Measurements from ENCODE around the gene TRIM47. TPM values are rescaled to one million over a fixed set of nuclear protein-coding genes. Genes with fewer than 3 reads are reported as not detected.

TRIM47 gene
- total RNA-seq, 1 experiment from 2014 or later: 6.9 TPM

GRCh38 chr17:75844530-75845057, 33.8 kb downstream of the TRIM47 start:
- no peak for DNase-seq

More at GRCh38 chr17:75844530-75845057, 33.8 kb downstream of the TRIM47 start:
- no peaks in the 10 kb centered on the region for H3K9me3 ChIP-seq (ENCODE audit: control insufficient read depth, low read depth, low read length)
- no peaks in the 10 kb centered on the region for H3K79me1 ChIP-seq (ENCODE audit: insufficient read depth, low read depth, low read length, poor library complexity, severe bottlenecking)
- no peaks in the 10 kb centered on the region for H3K4me1 ChIP-seq (ENCODE audit: insufficient read depth, low read length)
- H4K5ac ChIP-seq (ENCODE audit: insufficient read length, low read depth, low read length): no peak overlapping the region
- H3T11ph ChIP-seq (ENCODE audit: low read length): no peak overlapping the region
- H3K36me3 Mint-ChIP-seq (ENCODE audit: insufficient read depth in 1 of 3, low read depth in 3 of 3): peaks cover 17 to 40% (median 38%) of the 10 kb centered on the region in 3 experiments
- H4K20me1 ChIP-seq (ENCODE audit: control insufficient read depth, insufficient read depth, insufficient read length): peaks cover 2% of the 10 kb centered on the region
- no peak overlapping the region for H3K4me2 ChIP-seq (ENCODE audit: insufficient read depth, insufficient read length, low read length)
- no peak overlapping the region for H4K8ac ChIP-seq (replicated peaks; ENCODE audit: insufficient read length, low read depth, low read length)
- H3K23me2 ChIP-seq (ENCODE audit: insufficient read length, low read depth, low read length, poor library complexity, severe bottlenecking): no peaks in the 10 kb centered on the region
- no peaks in the 10 kb centered on the region for H3K27me3 Mint-ChIP-seq (ENCODE audit: low read depth)
- no peak overlapping the region for H2BK20ac ChIP-seq (ENCODE audit: low read depth, low read length, poor library complexity, severe bottlenecking)
- H3K79me2 ChIP-seq (ENCODE audit: insufficient read depth, low read length): no peaks in the 10 kb centered on the region
- no peak overlapping the region for H3K18ac ChIP-seq (ENCODE audit: insufficient read length, low read depth, low read length)
- H3K14ac ChIP-seq (ENCODE audit: insufficient read depth, low read length): no peak overlapping the region
- no peak overlapping the region for H3K27ac ChIP-seq (ENCODE audit: insufficient read length, low read depth, low read length)
- no peak overlapping the region for H2BK12ac ChIP-seq (ENCODE audit: insufficient read length, low read depth, low read length)
- H2BK120ac ChIP-seq (ENCODE audit: low read depth, low read length, poor library complexity, severe bottlenecking): no peak overlapping the region
- H3K27ac Mint-ChIP-seq: no peak overlapping the region
- H3K4ac ChIP-seq (ENCODE audit: low read depth, low read length): no peak overlapping the region
- TF ChIP-seq, protein P1, sequence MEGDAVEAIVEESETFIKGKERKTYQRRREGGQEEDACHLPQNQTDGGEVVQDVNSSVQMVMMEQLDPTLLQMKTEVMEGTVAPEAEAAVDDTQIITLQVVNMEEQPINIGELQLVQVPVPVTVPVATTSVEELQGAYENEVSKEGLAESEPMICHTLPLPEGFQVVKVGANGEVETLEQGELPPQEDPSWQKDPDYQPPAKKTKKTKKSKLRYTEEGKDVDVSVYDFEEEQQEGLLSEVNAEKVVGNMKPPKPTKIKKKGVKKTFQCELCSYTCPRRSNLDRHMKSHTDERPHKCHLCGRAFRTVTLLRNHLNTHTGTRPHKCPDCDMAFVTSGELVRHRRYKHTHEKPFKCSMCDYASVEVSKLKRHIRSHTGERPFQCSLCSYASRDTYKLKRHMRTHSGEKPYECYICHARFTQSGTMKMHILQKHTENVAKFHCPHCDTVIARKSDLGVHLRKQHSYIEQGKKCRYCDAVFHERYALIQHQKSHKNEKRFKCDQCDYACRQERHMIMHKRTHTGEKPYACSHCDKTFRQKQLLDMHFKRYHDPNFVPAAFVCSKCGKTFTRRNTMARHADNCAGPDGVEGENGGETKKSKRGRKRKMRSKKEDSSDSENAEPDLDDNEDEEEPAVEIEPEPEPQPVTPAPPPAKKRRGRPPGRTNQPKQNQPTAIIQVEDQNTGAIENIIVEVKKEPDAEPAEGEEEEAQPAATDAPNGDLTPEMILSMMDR (conservative IDR thresholded peaks at IDR 0.05): no peak
- no peaks in the 10 kb centered on the region for H3K9me3 Mint-ChIP-seq
- no peak overlapping the region for H2BK15ac ChIP-seq (ENCODE audit: low read depth, low read length)
- no peak overlapping the region for H2AK5ac ChIP-seq (ENCODE audit: insufficient read length, low read length)
- no peak overlapping the region for H3K56ac ChIP-seq (ENCODE audit: insufficient read length, low read depth, low read length)
- no peak overlapping the region for H3K23ac ChIP-seq (ENCODE audit: insufficient read length, low read depth, low read length)
- H3K9ac ChIP-seq (ENCODE audit: extremely low read depth, insufficient read length, low read length): no peak overlapping the region
- WGBS (ENCODE audit: extremely low coverage, insufficient read length, low lambda C conversion rate): no CpG with 5 or more reads among the region's 14 CpGs
- H3K4me1 Mint-ChIP-seq: peaks cover 5 to 20% of the 10 kb centered on the region in 2 experiments; a peak in 3 of 4 replicates
- no peaks in the 10 kb centered on the region for H3K27me3 ChIP-seq (ENCODE audit: insufficient read depth, low read length)
- no peak overlapping the region for H2BK5ac ChIP-seq (ENCODE audit: insufficient read length, low read length)
- no peak overlapping the region for H4K91ac ChIP-seq (ENCODE audit: insufficient read length, low read depth, low read length)
- H2AFZ ChIP-seq (ENCODE audit: low read length): no peak overlapping the region
- H3K4me3 Mint-ChIP-seq: no peak overlapping the region

Data from H9 (cell line).